ENCODE measurements around the gene MMP7. TPM values are rescaled to one million over a fixed set of nuclear protein-coding genes. Genes with fewer than 3 reads are reported as not detected.

The MMP7 gene
- total RNA-seq, 1 donor from 2014 or later = 16.0 TPM

- intact Hi-C loops (cut with DNase I) = no loop called here
- DNase-seq = no peak
- H3K4me1 ChIP-seq = no peaks in the 10 kb centered on the region
- no peaks in the 10 kb centered on the region for H3K27me3 ChIP-seq
- ATAC-seq = no peak
- no peak overlapping the region for H3K4me3 ChIP-seq
- no peak overlapping the region for H3K27ac ChIP-seq
- H3K9me3 ChIP-seq = no peaks in the 10 kb centered on the region
- no peaks in the 10 kb centered on the region for H3K36me3 ChIP-seq
- TF ChIP-seq CTCF (IDR thresholded peaks at IDR 0.05) = no peak
Observed at GRCh38 chr11:102572554-102573220, 42.1 kb upstream of the MMP7 start.

GRCh38 chr11:102568851-102569250, 38.3 kb upstream of the MMP7 start:
- intact Hi-C loops (cut with DNase I) = no loop called here
- H3K4me3 ChIP-seq = no peak overlapping the region
- no peak for TF ChIP-seq CTCF (IDR thresholded peaks at IDR 0.05)
- H3K4me1 ChIP-seq = no peaks in the 10 kb centered on the region
- no peaks in the 10 kb centered on the region for H3K27me3 ChIP-seq
- H3K27ac ChIP-seq = no peak overlapping the region
- no peak for DNase-seq
- H3K9me3 ChIP-seq = no peaks in the 10 kb centered on the region
- ATAC-seq = no peak
- H3K36me3 ChIP-seq = no peaks in the 10 kb centered on the region

GRCh38 chr11:102566112-102566511, 35.6 kb upstream of the MMP7 start:
- no peak for DNase-seq
- no peak for ATAC-seq

GRCh38 chr11:102564110-102564509, 33.6 kb upstream of the MMP7 start:
- H3K4me1 ChIP-seq = peaks cover 16% of the 10 kb centered on the region
- H3K27me3 ChIP-seq = no peaks in the 10 kb centered on the region
- ATAC-seq = no peak
- no peaks in the 10 kb centered on the region for H3K9me3 ChIP-seq
- H3K4me3 ChIP-seq = no peak overlapping the region
- H3K36me3 ChIP-seq = no peaks in the 10 kb centered on the region
- no peak for TF ChIP-seq CTCF (IDR thresholded peaks at IDR 0.05)
- no peak for DNase-seq
- no peak overlapping the region for H3K27ac ChIP-seq
- intact Hi-C loops (cut with DNase I) = no loop called here

More at GRCh38 chr11:102566112-102566511, 35.6 kb upstream of the MMP7 start:
- no peaks in the 10 kb centered on the region for H3K36me3 ChIP-seq
- no peak overlapping the region for H3K27ac ChIP-seq
- H3K4me3 ChIP-seq = no peak overlapping the region
- intact Hi-C loops (cut with DNase I) = no loop called here
- no peaks in the 10 kb centered on the region for H3K27me3 ChIP-seq
- TF ChIP-seq CTCF (IDR thresholded peaks at IDR 0.05) = no peak
- H3K9me3 ChIP-seq = no peaks in the 10 kb centered on the region
- H3K4me1 ChIP-seq = peaks cover 6% of the 10 kb centered on the region

- Histone ChIP-seq H3K27ac (no peak overlapping the region), H3K27me3 (no peaks in the 10 kb centered on the region), H3K4me1 (peaks cover 16% of the 10 kb centered on the region), H3K9me3 (no peaks in the 10 kb centered on the region), H3K36me3 (no peaks in the 10 kb centered on the region), H3K4me3 (no peak overlapping the region)
- intact Hi-C loops (cut with DNase I) = no loop called here
- ATAC-seq (no peak), DNase-seq (no peak)
- no peak for TF ChIP-seq CTCF (IDR thresholded peaks at IDR 0.05)
Observed at GRCh38 chr11:102561636-102562035, 31.1 kb upstream of the MMP7 start.

Measured in upper lobe of right lung (tissue), 1 donor.